ENCODE results near the gene LRRN2. TPM values are rescaled to one million over a fixed set of nuclear protein-coding genes. Genes with fewer than 3 reads are reported as not detected.

Gene LRRN2
- total and polyA plus RNA-seq, 2 of the 8 experiments (the other 6 are each of a cell fraction or from before 2014, with no cell fraction given), result 1.8 to 2.3 TPM

DNA sequence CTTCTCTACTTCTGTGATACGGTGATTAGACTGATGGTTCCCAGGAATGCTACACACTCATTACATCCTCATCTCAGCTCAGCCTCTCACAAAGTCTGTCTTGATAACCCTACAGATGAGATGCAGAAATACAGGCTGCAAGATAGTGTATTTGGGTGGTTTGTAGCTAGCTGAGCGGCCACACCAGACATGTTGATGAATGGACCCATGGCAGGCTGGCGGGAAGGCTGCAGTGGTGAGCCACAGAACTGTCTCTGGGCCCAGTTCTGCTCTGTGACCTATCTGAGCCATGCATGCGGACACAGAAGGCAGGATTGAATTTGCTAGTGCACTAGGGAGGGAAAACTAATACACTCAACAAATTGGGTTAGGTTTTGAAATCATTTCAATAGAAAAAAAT lies 71.9 kb downstream of the LRRN2 start:
- Histone ChIP-seq H2BK120ac (replicated peaks; ENCODE audit: low read depth, low read length) (no peak overlapping the region), H3K36me3 (ENCODE audit: control insufficient read depth in 2 of 4, insufficient read depth in 4 of 4, low read length in 3 of 4) (no peaks in the 10 kb centered on the region), H3K14ac (ENCODE audit: insufficient read length) (no peak overlapping the region), H3K27ac (ENCODE audit: low read depth, low read length) (no peak overlapping the region), H3K79me2 (ENCODE audit: control insufficient read depth in 1 of 2, insufficient read depth in 2 of 2, low read length in 2 of 2) (no peaks in the 10 kb centered on the region), H4K5ac (ENCODE audit: insufficient read length, low read depth, low read length) (no peak overlapping the region), H2BK20ac (ENCODE audit: low read length) (no peak overlapping the region), H2BK15ac (ENCODE audit: low read length) (no peak overlapping the region), H3K27me3 (replicated peaks in 1 of 4; ENCODE audit: control insufficient read depth in 3 of 4, extremely low read depth in 1 of 4, insufficient read depth in 3 of 4, low read length in 3 of 4) (no peaks in the 10 kb centered on the region; a peak in 1 of 7 replicates), H2AFZ (ENCODE audit: low read length) (no peak overlapping the region), H2AK5ac (ENCODE audit: low read depth, low read length) (no peak overlapping the region), H4K20me1 (replicated peaks in 1 of 2; ENCODE audit: control insufficient read depth in 1 of 2, insufficient read depth in 2 of 2, low read length in 2 of 2) (no peaks in the 10 kb centered on the region), H3K18ac (ENCODE audit: extremely low read depth, low read length) (no peak overlapping the region), H3K79me1 (ENCODE audit: low read depth, low read length) (no peaks in the 10 kb centered on the region), H3K56ac (replicated peaks; ENCODE audit: insufficient read length, low read depth, low read length) (no peak overlapping the region), H4K8ac (ENCODE audit: extremely low read depth, insufficient read depth, low read length) (no peak overlapping the region), H2BK5ac (ENCODE audit: low read depth, low read length) (no peak overlapping the region), H3K4me3 (ENCODE audit: extremely low read depth in 1 of 4, insufficient read depth in 2 of 4, low read depth in 3 of 4, low read length in 4 of 4) (no peak overlapping the region), H4K91ac (replicated peaks; ENCODE audit: insufficient read length, low read length) (no peak overlapping the region), H3K4ac (replicated peaks; ENCODE audit: insufficient read length, low read depth, low read length) (no peak overlapping the region), H3K23ac (ENCODE audit: insufficient read length) (no peak overlapping the region), H3K4me1 (replicated peaks in 1 of 4; ENCODE audit: control insufficient read depth in 3 of 4, insufficient read depth in 4 of 4, low read length in 3 of 4) (peaks cover 0 to 4% (median 1%) of the 10 kb centered on the region in 4 experiments; a peak in 4 of 7 replicates), H3K9me3 (ENCODE audit: insufficient read depth in 2 of 2, low read depth in 1 of 2, low read length in 1 of 2) (no peaks in the 10 kb centered on the region), H3K9ac (replicated peaks in 1 of 4; ENCODE audit: extremely low read depth in 1 of 4, low read depth in 3 of 4, low read length in 3 of 4) (no peak overlapping the region), H2BK12ac (ENCODE audit: low read depth, low read length) (no peak overlapping the region), H3K4me2 (ENCODE audit: insufficient read depth in 1 of 2, low read depth in 2 of 2, low read length in 2 of 2) (no peak overlapping the region), H3K23me2 (ENCODE audit: low read depth, low read length) (no peaks in the 10 kb centered on the region)
- ChIA-PET POLR2A (ENCODE audit: partially characterized antibody) (interaction anchor here (1.4 kb wide), 2 partner anchors 10 to 48 kb away, joined by 4 read pairs; no protein-coding TSS in a partner anchor), CTCF (ENCODE audit: partially characterized antibody) (interaction anchor here (0.8 to 3.4 kb wide), 8 partner anchors 9 to 194 kb away, joined by 3 to 24 read pairs (median 5); no protein-coding TSS in a partner anchor)
- DNase-seq (ENCODE audit: low read depth in 1 of 2, low spot score in 2 of 2), result no peak
- WGBS, 2 experiments (ENCODE audit: extremely low coverage in 1 of 2, insufficient coverage in 1 of 2, insufficient read length in 1 of 2, insufficient replicate concordance in 2 of 2, low coverage in 1 of 2, low lambda C conversion rate in 2 of 2, missing lambda C conversion rate in 1 of 2), result 92% methylated on average over 4 of the region's 4 CpGs; no CpG with 5 or more reads in 1 of the 2 experiments
- no peak for FAIRE-seq
- TF ChIP-seq CREB1 (IDR thresholded peaks at IDR 0.05), result no peak
- TF ChIP-seq YY1 (IDR thresholded peaks at IDR 0.05; ENCODE audit: low read depth, low read length), result no peak
- TF ChIP-seq SP1 (IDR thresholded peaks at IDR 0.05; ENCODE audit: low read depth, low read length), result no peak
- TF ChIP-seq, protein P1, sequence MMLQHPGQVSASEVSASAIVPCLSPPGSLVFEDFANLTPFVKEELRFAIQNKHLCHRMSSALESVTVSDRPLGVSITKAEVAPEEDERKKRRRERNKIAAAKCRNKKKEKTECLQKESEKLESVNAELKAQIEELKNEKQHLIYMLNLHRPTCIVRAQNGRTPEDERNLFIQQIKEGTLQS (IDR thresholded peaks at IDR 0.05; ENCODE audit: insufficient read depth, low read depth, low read length), result no peak
- TF ChIP-seq PHF8 (conservative IDR thresholded peaks at IDR 0.05; ENCODE audit: low read depth, low read length), result no peak
